Sciatic nerve (tissue), 2 donors: ENCODE measurements around the gene ADPRM. TPM values are rescaled to one million over a fixed set of nuclear protein-coding genes. Genes with fewer than 3 reads are reported as not detected.
A peak's percentile ranks its signal among the peaks of the same experiment; 100 is the strongest.
"Not testable (repeated sequence)": the region's sequence is repeated elsewhere in the genome, so short reads cannot be mapped to it uniquely, and the experiment has no call there.

Experiments used
- ATAC-seq: fragments of 200-7000 bp; cut with Tn5 transposase; one replicate; pipeline ENCODE4 v1.9.1; 2020; ENCODE audit warnings: mild to moderate bottlenecking, moderate library complexity
- DNase-seq: peaks from one replicate; pipeline ENCODE4 v3.0.0-alpha.2; 2020; ENCODE audit warnings: low spot score
- intact Hi-C: fragments of 100-400 bp; cut with DNase I; formaldehyde crosslinking; loops from one replicate; pipeline ENCODE4 v1.14.2; 2022
- total RNA-seq: library from RNA; stranded (reverse); fragmentation: NEBNext Ultra II Directional; extraction: Animal tissue kit (Norgen Biotek cat#: 25700); gene quantifications from one replicate; pipeline ENCODE4 v1.2.1, GENCODE V29; 2021
- donor health status: DM: no; HTN: no; CAD: no.
- donor health status: DM: no; HTN: no; CAD: no.

ADPRM gene
- total RNA-seq, 1 donor from 2014 or later = 10.3 TPM

- DNase-seq, ATAC-seq, intact Hi-C loops: not testable (repeated sequence)
Measured at GRCh38 chr17:10695875-10696407, 1.5 kb upstream of the ADPRM start.

- no peak for ATAC-seq
- intact Hi-C loops = no loop called here
Measured at GRCh38 chr17:10698096-10698818, 863 bp downstream of the ADPRM start.

GRCh38 chr17:10699856-10700255 lies 2.5 kb downstream of the ADPRM start:
- intact Hi-C loops = no loop called here
- DNase-seq (no peak), ATAC-seq (no peak)

More at GRCh38 chr17:10698096-10698818, 863 bp downstream of the ADPRM start:
- no peak for DNase-seq

- DNase-seq (no peak), ATAC-seq (no peak)
- intact Hi-C loops = no loop called here
Measured at GRCh38 chr17:10702574-10702973, 5.2 kb downstream of the ADPRM start.

- DNase-seq (no peak), ATAC-seq (no peak)
- intact Hi-C loops = no loop called here
Measured at GRCh38 chr17:10705727-10706126, 8.3 kb downstream of the ADPRM start.

- intact Hi-C loops = no loop called here
- no peak for DNase-seq
- ATAC-seq = no peak
Measured at GRCh38 chr17:10713318-10713717, 15.9 kb downstream of the ADPRM start.

GRCh38 chr17:10716218-10716617 lies 18.8 kb downstream of the ADPRM start:
- intact Hi-C loops = no loop called here
- DNase-seq (no peak), ATAC-seq (no peak)

- ATAC-seq = no peak
- intact Hi-C loops = no loop called here
- DNase-seq = no peak
Measured at GRCh38 chr17:10718547-10718946, 21.2 kb downstream of the ADPRM start.

- DNase-seq = no peak
- no peak for ATAC-seq
- intact Hi-C loops = no loop called here
Measured at GRCh38 chr17:10724546-10725195, 27.3 kb downstream of the ADPRM start.

- DNase-seq = no peak
- ATAC-seq = no peak
- intact Hi-C loops = no loop called here
Measured at GRCh38 chr17:10725262-10725661, 27.9 kb downstream of the ADPRM start.

GRCh38 chr17:10726196-10726595 lies 28.8 kb downstream of the ADPRM start:
- no peak for ATAC-seq
- intact Hi-C loops = no loop called here

GRCh38 chr17:10727192-10727591 lies 29.8 kb downstream of the ADPRM start:
- ATAC-seq (no peak), DNase-seq (no peak)
- intact Hi-C loops = no loop called here

More at GRCh38 chr17:10726196-10726595, 28.8 kb downstream of the ADPRM start:
- no peak for DNase-seq

GRCh38 chr17:10728331-10728892 lies 31.0 kb downstream of the ADPRM start:
- DNase-seq (no peak), ATAC-seq (no peak)
- intact Hi-C loops = no loop called here

GRCh38 chr17:10729334-10730193 lies 32.2 kb downstream of the ADPRM start, which contains the start of gene TMEM220:
Gene TMEM220 (minus strand): TSS chr17:10730023. CDS start chr17:10729851, 172 bp downstream.
- intact Hi-C loops = no loop called here
- ATAC-seq = peak; percentile 94
- DNase-seq = peak; percentile 87

GRCh38 chr17:10730247-10730646 lies 32.9 kb downstream of the ADPRM start:
- intact Hi-C loops, DNase-seq: not testable (repeated sequence)
- ATAC-seq = peak; percentile 8

GRCh38 chr17:10731408-10731879 lies 34.0 kb downstream of the ADPRM start:
- DNase-seq (no peak), ATAC-seq (no peak)
- intact Hi-C loops = no loop called here

GRCh38 chr17:10732121-10732520 lies 34.7 kb downstream of the ADPRM start:
- intact Hi-C loops, ATAC-seq, DNase-seq: not testable (repeated sequence)

- DNase-seq (no peak), ATAC-seq (no peak)
- intact Hi-C loops = no loop called here
Measured at GRCh38 chr17:10733666-10734065, 36.3 kb downstream of the ADPRM start.

GRCh38 chr17:10735251-10735650 lies 37.9 kb downstream of the ADPRM start:
- DNase-seq (no peak), ATAC-seq (no peak)
- intact Hi-C loops = loop anchor here (5.0 kb wide), 1 partner anchor 112 kb away; no protein-coding TSS in a partner anchor
